BLaER1 treated with 17β-estradiol and CSF1 and Interleukin-3, amounts not matched to agents 10 nM and 100 nM (cell line): ENCODE measurements around the gene RUFY2.
"Not testable (repeated sequence)": the region's sequence is repeated elsewhere in the genome, so short reads cannot be mapped to it uniquely, and the experiment has no call there.

Source experiments
- H3K27ac ChIP-seq, 11 experiments: shearing (Covaris generic); formaldehyde crosslinking; 2 replicates each; pipeline ENCODE4 v1.8.1; 2022
- H3K27me3 ChIP-seq, 11 experiments: shearing (Covaris generic); formaldehyde crosslinking; 2 replicates each; pipeline ENCODE4 v1.8.1; 2022
- H3K36me3 ChIP-seq, 11 experiments: shearing (Covaris generic); formaldehyde crosslinking; 2 replicates each; pipeline ENCODE4 v1.8.1; 2022
- H3K4me1 ChIP-seq, 10 experiments: shearing (Covaris generic); formaldehyde crosslinking; 2 replicates each; pipeline ENCODE4 v1.8.1; 2022
- H3K4me2 ChIP-seq, 11 experiments: shearing (Covaris generic); formaldehyde crosslinking; 2 replicates each; pipeline ENCODE4 v1.8.1; 2022
- H3K4me3 ChIP-seq, 10 experiments: shearing (Covaris generic); formaldehyde crosslinking; 2 replicates each; pipeline ENCODE4 v1.8.1; 2022
- H3K9ac ChIP-seq, 11 experiments: shearing (Covaris generic); formaldehyde crosslinking; 2 replicates each; pipeline ENCODE4 v1.8.1; 2022
- H3K9me3 ChIP-seq, 11 experiments: shearing (Covaris generic); formaldehyde crosslinking; replicated peaks in 1 of 11; 2 replicates each; pipeline ENCODE4 v1.8.1; 2022
- H4K20me1 ChIP-seq, 11 experiments: shearing (Covaris generic); formaldehyde crosslinking; 2 replicates each; pipeline ENCODE4 v1.8.1; 2022
- Cebpa-rat ChIP-seq, 11 experiments: shearing (Covaris generic); IDR thresholded peaks; 2 replicates each; pipeline ENCODE4 v1.8.1; 2022

The RUFY2 gene

DNA sequence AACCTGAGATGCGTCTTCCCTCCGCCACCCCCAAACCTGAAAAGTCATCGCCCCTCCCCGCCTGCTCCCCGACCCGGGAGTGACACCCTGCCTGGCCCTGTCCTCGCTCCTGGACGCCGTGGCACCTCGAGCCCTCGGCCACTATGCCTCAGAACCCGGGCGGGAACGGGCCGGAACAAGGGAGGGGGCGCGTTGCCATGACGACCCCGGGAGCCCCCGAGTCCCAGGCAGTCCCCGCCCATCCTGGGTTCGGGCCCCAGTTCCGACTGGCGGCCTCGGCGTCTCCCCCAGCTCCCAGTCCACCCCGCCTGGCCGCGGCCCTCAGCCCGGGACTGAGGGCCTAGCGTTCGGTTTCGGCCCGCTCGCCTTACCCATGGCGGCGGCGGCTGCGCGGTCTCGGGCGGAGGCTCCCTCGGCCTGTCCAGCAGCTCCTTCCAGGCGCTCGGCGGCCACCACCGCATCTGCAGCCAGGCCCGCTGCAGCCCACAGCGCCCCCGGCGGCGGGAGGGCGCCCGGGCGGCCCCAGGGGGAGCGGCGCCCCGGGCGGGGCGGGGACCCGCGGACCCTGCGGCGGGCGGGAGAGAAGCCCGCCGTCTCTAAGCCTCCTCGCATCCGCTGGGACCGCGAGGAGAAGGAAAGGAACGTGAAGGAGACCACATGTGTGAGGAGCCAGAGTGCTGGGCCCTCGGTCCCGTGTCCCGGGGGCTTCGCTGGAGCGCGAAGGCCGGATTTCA is at the start of gene RUFY2:
Gene RUFY2 (minus strand): TSS at position 463 of the 734 bp plus-strand sequence. CDS start 88 bp downstream, at position 375.
- TF ChIP-seq Cebpa-rat (IDR thresholded peaks at IDR 0.05), result no peak
- Histone ChIP-seq H4K20me1 (peaks cover 0 to 33% (median 22%) of the 10 kb centered on the region in 11 experiments; a peak in 14 of 22 replicates), H3K4me1 (peaks cover 11 to 18% (median 16%) of the 10 kb centered on the region in 10 experiments), H3K36me3 (peaks cover 0 to 26% (median 2%) of the 10 kb centered on the region in 11 experiments; a peak in 7 of 22 replicates), H3K27me3 (no peaks in the 10 kb centered on the region), H3K4me3 (peak within 1 kb of the TSS; percentile 84 to 100 (median 95)), H3K4me2 (peak within 1 kb of the TSS; percentile 71 to 92 (median 87)), H3K9me3 (no peaks in the 10 kb centered on the region), H3K27ac (peak within 1 kb of the TSS; percentile 83 to 98 (median 92)), H3K9ac (peak within 1 kb of the TSS; percentile 87 to 99 (median 96))

GRCh38 chr10:68449698-68450097 is 42.6 kb upstream of the RUFY2 start:
- H3K9ac ChIP-seq, H3K4me3 ChIP-seq, H3K4me2 ChIP-seq, H3K27ac ChIP-seq, H3K4me1 ChIP-seq, H3K9me3 ChIP-seq, H4K20me1 ChIP-seq, H3K27me3 ChIP-seq: not testable (repeated sequence)
- peaks cover 5 to 100% (median 85%) of the 10 kb centered on the region in 11 experiments; a peak in 20 of 22 replicates for H3K36me3 ChIP-seq

- Histone ChIP-seq H3K9me3 (no peaks in the 10 kb centered on the region), H3K9ac (no peak overlapping the region), H3K36me3 (peaks cover 0 to 100% (median 86%) of the 10 kb centered on the region in 11 experiments; a peak in 19 of 22 replicates), H3K27ac (no peak overlapping the region), H3K4me1 (no peaks in the 10 kb centered on the region), H3K27me3 (no peaks in the 10 kb centered on the region), H3K4me2 (no peak overlapping the region), H3K4me3 (no peak overlapping the region), H4K20me1 (no peaks in the 10 kb centered on the region; a peak in 1 of 22 replicates)
- TF ChIP-seq Cebpa-rat (IDR thresholded peaks at IDR 0.05), result no peak
Observed at GRCh38 chr10:68446179-68446578, 39.1 kb upstream of the RUFY2 start.

DNA sequence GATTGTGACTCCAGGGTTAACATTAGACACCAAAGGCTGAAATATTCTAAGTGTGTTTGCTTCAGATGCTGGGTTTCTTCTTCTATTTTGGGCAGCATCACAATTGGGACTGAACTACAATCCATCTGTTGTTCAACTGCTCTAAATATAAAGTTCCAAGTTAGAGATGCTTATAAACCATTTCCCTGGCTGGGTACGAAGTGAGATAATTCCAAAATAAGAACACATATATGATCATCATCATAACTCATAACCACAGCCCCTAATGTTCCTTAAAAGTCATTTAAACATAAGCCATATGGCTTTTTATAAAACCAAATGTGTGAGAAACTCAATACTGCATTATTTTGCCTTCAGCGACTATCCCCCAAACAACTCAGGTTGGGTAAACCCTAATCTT is 35.9 kb upstream of the RUFY2 start:
- Histone ChIP-seq H3K36me3 (peaks cover 0 to 100% (median 89%) of the 10 kb centered on the region in 11 experiments; a peak in 20 of 22 replicates), H3K4me2 (no peak overlapping the region), H3K27me3 (no peaks in the 10 kb centered on the region), H3K4me1 (no peaks in the 10 kb centered on the region), H3K9me3 (no peaks in the 10 kb centered on the region), H3K9ac (no peak overlapping the region), H3K4me3 (no peak overlapping the region), H3K27ac (no peak overlapping the region), H4K20me1 (no peaks in the 10 kb centered on the region; a peak in 2 of 22 replicates)
- no peak for TF ChIP-seq Cebpa-rat (IDR thresholded peaks at IDR 0.05)

DNA sequence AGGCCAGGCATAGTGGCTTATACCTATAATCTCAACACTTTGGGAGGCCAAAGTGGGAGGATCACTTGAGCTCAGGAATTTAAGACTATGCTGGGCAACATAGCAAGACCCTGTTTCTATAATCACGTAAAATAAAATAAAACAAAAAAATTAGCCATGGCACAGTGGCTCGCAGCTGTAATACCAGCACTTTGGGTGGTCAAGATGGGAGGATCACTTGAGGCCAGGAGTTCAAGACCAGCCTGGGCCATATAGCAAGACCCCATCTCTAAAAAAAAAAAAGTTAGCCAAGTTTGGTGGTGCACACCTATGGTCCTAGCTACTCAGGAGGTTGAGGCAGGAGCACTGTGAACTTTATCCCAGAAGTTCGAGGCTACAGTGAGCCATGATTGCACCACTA is 33.8 kb upstream of the RUFY2 start:
- Histone ChIP-seq H3K4me3 (no peak overlapping the region), H3K36me3 (peaks cover 0 to 100% (median 93%) of the 10 kb centered on the region in 11 experiments; a peak in 20 of 22 replicates), H3K4me1 (no peaks in the 10 kb centered on the region; a peak in 1 of 20 replicates), H4K20me1 (no peaks in the 10 kb centered on the region; a peak in 2 of 22 replicates), H3K27ac (no peak overlapping the region), H3K9me3 (no peaks in the 10 kb centered on the region), H3K4me2 (no peak overlapping the region), H3K27me3 (no peaks in the 10 kb centered on the region), H3K9ac (no peak overlapping the region)
- no peak for TF ChIP-seq Cebpa-rat (IDR thresholded peaks at IDR 0.05)

DNA sequence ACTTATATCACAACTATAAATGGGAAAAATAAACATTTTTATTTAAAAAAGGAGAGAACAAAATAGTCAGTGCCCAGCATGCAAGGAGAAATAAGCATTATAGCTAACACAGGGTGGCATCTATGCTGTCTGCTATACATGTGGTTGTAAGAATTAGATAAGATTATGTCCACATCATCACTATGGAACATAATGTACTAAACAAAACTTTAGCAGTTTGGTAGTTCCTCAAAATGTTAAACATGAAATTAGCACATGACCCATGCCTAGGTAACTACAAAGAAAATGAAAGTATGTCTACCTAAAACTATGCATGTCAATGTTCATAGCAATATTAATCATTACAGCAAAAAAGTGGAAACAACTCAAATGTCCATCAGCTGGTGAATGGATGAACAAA is 28.7 kb upstream of the RUFY2 start:
- Histone ChIP-seq H3K36me3 (peaks cover 0 to 100% (median 94%) of the 10 kb centered on the region in 11 experiments; a peak in 20 of 22 replicates), H3K4me3 (no peak overlapping the region), H4K20me1 (no peaks in the 10 kb centered on the region; a peak in 2 of 22 replicates), H3K9ac (no peak overlapping the region), H3K4me2 (no peak overlapping the region), H3K4me1 (no peaks in the 10 kb centered on the region; a peak in 1 of 20 replicates), H3K27me3 (no peaks in the 10 kb centered on the region), H3K27ac (no peak overlapping the region), H3K9me3 (no peaks in the 10 kb centered on the region)
- no peak for TF ChIP-seq Cebpa-rat (IDR thresholded peaks at IDR 0.05)

GRCh38 chr10:68434657-68435056 is 27.6 kb upstream of the RUFY2 start:
- Histone ChIP-seq H3K4me2 (no peak overlapping the region), H3K4me3 (no peak overlapping the region), H3K4me1 (no peaks in the 10 kb centered on the region; a peak in 1 of 20 replicates), H3K27me3 (no peaks in the 10 kb centered on the region), H3K9me3 (no peaks in the 10 kb centered on the region), H3K27ac (no peak overlapping the region), H4K20me1 (no peaks in the 10 kb centered on the region; a peak in 1 of 22 replicates), H3K36me3 (peaks cover 0 to 100% (median 93%) of the 10 kb centered on the region in 11 experiments; a peak in 20 of 22 replicates), H3K9ac (no peak overlapping the region)
- no peak for TF ChIP-seq Cebpa-rat (IDR thresholded peaks at IDR 0.05)

DNA sequence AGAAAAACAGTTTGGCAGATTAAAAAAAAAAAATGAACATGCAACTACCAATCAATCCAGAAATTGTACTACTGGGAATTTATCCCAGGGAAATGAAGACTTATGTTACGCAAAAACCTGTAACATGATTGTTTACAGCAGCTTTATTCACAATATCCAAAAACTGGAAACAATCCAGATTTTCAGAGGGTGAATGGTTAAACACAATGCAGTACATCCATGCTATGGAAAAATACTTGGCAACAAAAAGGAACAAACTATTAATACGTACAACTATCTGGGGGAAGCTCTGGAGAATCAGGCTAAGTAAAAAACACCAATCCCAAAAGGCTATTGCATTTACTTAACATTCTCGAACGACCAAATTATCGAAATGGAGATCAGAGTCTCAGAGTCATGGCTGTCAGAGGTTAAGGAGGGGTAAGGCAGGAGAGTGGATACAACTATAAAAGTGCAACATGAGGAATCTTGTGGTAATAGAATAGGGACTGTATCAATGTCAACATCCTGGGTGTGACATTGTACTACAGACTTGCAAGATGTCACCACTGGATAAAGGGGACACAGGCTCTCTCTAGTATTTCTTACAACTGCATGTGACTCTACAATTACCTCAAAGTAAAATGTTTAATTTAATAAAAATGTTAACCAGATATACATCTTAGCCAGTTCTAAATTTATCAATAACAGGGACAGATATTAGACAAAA is 21.5 kb upstream of the RUFY2 start:
- no peak overlapping the region for H3K4me2 ChIP-seq
- H3K4me1 ChIP-seq, result peaks cover 0 to 11% (median 8%) of the 10 kb centered on the region in 10 experiments; a peak in 16 of 20 replicates
- H3K27ac ChIP-seq, result no peak overlapping the region
- H3K36me3 ChIP-seq, result peaks cover 0 to 100% (median 92%) of the 10 kb centered on the region in 11 experiments; a peak in 20 of 22 replicates
- peaks cover 0 to 8% (median 0%) of the 10 kb centered on the region in 11 experiments; a peak in 2 of 22 replicates for H4K20me1 ChIP-seq
- no peaks in the 10 kb centered on the region for H3K27me3 ChIP-seq
- H3K4me3 ChIP-seq, result no peak overlapping the region
- no peaks in the 10 kb centered on the region for H3K9me3 ChIP-seq
- H3K9ac ChIP-seq, result no peak overlapping the region
- no peak for TF ChIP-seq Cebpa-rat (IDR thresholded peaks at IDR 0.05)

DNA sequence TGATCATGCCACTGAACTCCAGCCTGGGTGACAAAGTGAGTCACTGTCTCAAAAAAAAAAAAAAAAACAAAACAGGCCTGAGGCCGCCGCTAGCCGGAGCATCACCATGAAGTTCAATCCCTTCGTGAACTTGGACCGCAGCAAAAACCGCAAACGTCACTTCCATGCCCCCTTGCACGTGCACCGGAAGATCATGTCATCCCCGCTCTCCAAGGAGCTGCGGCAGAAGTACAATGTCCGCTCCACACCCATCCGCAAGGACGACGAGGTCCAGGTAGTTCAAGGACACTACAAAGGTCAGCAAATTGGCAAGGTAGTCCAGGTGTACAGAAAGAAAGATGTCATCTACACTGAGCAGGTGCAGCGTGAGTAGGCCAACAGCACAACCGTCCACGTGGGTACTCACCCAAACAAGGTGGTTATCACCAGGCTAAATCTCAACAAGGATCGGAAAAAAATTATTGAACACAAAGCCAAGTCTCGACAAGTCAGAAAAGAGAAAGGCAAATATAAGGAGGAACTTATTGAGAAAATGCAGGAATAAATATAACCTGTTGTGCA is 17.5 kb upstream of the RUFY2 start:
- no peak for TF ChIP-seq Cebpa-rat (IDR thresholded peaks at IDR 0.05)
- H3K4me3 ChIP-seq, result no peak overlapping the region
- peaks cover 0 to 17% (median 12%) of the 10 kb centered on the region in 10 experiments; a peak in 16 of 20 replicates for H3K4me1 ChIP-seq
- H3K9me3 ChIP-seq, result no peaks in the 10 kb centered on the region
- no peaks in the 10 kb centered on the region for H3K27me3 ChIP-seq
- H3K4me2 ChIP-seq, result 0 out of 22 replicates have a peak overlapping the region, but pooled peaks of 2 of the 11 experiments have one; percentile 30 to 63
- no peak overlapping the region for H3K9ac ChIP-seq
- peaks cover 0 to 8% (median 0%) of the 10 kb centered on the region in 11 experiments; a peak in 3 of 22 replicates for H4K20me1 ChIP-seq
- peaks cover 0 to 100% (median 89%) of the 10 kb centered on the region in 11 experiments; a peak in 20 of 22 replicates for H3K36me3 ChIP-seq
- no peak overlapping the region for H3K27ac ChIP-seq
